Activated T-cell treated with anti-CD3 and anti-CD28 coated beads for 1 hour (primary cell): Measurements from ENCODE around the gene NEDD9.

ENCODE experiments used
- DNase-seq: peaks from one replicate; pipeline ENCODE4 v3.0.0-alpha.2; 2020; ENCODE audit warnings: low read depth

The NEDD9 gene

GRCh38 chr6:11217360-11218101 lies 14.9 kb downstream of the NEDD9 start:
- no peak for DNase-seq

DNA sequence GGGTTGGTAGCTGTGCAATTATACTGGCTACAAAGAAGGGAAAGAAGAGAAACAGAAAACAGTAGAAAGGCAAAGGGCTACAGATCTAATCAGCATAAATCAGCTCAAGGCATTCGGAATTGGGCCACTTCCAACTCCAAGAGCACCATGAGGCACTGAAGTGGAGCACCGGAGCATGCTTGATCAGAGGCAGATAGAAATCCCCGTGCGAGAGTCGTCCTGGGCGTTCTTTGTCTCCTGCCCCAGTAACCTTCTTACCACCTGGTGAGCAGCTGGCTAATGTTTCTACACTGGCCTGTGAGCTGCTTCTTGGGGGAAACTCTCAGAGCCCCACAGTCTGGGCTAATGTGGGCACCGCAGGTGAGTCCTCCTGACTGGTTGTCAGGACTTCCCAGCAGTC lies 16.7 kb downstream of the NEDD9 start:
- no peak for DNase-seq

DNA sequence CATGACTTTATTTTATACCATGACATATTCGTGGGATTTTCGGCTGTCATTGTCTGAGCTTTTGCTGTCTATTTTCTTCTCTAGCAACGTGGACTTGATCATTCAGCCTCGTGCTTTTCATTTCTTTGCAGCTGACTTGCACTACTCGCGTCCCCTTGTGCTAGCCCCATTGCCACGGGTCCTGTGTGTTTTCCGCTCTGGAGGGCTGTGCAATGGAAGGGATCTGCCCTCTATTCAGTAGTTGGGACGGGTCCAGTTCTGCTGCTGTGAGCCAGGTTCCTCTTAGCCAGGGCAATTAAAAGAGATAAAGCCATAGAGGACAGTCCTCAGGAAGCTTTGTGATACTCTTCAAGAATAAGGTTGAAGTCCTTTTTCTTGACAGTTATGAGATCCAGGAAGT lies 17.6 kb downstream of the NEDD9 start:
- no peak for DNase-seq

- no peak for DNase-seq
Observed at GRCh38 chr6:11214084-11214833, 18.2 kb downstream of the NEDD9 start.

DNA sequence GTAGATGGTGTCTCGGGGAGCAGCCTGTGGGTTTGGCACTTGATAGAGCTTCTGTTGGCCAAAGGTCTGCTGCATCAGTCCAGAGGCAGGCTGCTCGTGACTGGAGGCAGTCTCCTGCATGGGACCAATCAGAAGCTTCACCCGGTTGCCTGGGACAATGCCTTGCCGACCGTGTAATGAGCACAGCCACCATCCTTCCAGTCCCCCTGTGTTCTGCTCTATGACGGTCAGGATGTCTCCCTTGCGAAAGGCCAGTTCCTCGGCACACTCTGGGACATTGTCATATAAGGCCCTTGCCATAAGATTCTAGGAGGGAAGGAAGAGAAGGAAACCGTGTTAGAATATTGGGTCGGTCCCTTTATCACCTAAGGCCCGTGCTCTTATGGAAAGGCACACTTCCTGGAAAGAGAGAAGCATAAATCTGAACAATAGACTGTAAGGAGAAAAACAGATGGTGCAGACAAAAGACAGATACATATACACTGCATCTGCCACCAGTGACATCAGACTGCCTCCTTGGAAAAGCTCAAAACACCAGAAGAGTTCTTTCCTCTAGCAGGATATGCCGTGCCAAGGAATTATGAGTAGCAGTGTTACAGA lies 18.9 kb downstream of the NEDD9 start:
- no peak for DNase-seq

- DNase-seq = no peak
Observed at GRCh38 chr6:11212664-11213063, 19.8 kb downstream of the NEDD9 start.

DNA sequence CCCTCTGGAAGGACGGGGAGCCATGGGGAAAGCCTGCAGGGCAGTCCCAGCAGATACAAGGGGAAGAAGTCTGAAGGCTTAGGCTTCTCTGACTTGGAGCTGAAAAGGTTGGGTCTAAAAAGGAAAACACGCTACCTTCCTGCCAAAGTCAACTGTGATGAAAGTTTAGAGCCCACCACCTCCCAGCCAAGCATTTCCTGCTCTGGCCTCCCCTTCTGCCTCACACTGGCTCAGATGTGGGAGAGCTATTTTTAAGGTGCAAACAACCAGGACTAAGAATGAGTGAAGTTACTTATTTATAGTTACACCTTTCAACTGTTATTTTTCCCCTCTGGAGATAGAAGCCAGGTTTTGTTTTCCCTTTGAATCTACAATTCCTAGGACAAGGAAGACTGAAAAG lies 21.2 kb downstream of the NEDD9 start:
- DNase-seq = no peak

DNA sequence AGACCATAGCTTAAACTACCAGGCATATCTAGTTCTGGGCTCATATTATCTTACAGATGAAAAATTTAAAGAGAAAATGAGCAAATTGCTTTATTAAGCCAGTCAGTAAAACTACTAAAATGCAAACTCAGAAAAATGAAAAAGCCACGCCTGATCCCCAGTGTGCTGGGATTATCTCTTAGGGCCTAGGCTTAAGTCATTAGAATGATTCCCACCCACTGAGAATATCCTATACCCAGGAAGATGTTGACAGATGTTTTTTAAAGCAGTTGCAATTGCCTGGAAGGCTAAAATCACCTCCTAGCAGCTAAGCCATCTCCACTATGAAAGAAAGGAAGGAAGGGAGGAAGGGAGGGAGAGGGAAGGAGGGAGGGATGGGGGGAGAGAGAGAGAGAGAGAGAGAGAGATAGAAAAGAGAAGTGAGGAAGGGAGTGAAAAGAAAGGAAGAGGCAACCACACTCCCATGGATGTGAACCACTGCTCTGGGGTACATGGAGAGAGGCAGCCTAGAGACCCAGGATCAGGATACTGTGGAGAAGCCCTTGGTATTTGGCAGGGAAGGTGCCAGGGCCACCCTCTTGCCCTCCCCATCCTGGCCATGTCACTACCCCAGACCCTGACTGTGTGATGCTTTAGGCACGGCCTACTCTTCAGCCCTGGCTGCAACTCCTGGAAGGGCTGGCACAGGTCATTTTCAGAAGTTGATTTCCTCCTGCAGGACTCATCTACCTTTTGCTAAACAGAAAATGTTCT lies 21.9 kb downstream of the NEDD9 start:
- no peak for DNase-seq

GRCh38 chr6:11209906-11210305 lies 22.6 kb downstream of the NEDD9 start:
- DNase-seq = no peak

DNA sequence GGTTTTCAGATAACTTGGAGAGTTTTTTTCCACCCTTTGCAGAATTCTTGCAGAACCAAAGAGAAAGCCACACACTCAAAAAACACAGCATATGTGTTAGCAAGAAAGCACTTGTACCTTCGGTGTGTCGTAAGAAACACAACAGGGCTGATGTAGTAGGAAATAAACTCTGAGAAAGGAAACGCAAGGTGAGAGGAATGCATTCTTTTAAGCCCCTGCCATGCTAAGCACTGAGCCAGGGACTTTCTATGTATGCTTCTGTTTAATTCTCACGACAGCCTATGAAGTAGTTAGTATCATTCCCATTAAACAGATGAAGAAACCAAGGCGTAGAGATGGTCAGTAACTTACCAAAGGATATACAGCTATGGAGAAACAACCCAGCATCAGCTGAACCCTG lies 23.1 kb downstream of the NEDD9 start:
- DNase-seq = no peak

DNA sequence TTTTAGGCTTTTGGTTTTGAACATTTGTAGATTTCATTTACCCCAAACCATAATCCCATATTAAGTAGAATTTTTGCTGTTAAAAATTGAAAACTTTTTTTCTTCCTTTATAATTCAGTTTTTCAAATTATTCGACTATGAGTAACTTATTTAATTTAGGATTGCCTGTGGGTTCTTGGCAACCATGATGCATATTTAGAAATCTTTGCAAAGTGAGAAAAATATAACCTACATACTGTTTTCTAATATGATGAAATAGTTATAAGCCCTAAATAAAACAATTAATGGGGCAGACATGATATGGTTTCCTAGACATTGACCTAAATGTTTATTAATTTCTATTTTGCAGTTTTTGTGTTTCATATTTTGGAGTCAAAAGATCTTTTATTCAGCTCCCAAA lies 23.6 kb downstream of the NEDD9 start:
- no peak for DNase-seq

- DNase-seq = no peak
Observed at GRCh38 chr6:11208267-11208666, 24.2 kb downstream of the NEDD9 start.

- no peak for DNase-seq
Observed at GRCh38 chr6:11207199-11207968, 25.1 kb downstream of the NEDD9 start.

DNA sequence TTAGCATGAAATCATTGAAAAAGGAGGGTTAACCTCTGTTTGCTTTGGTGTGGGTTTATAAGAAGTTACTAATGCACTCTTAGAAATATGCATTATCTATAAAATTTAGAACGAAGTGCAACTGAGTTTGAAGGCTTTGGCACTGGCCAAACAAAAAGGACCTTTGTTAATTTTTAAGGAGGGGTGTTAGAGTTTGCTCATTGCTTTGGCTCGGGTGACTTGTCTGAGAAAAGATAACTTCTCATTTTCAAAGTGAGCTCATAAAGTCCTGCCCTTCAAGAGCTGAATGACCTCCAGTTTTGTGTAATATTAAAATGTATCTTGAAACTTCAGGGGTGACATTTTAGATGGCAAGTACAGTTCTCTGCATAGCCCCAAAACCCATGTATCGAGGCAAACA lies 25.9 kb downstream of the NEDD9 start:
- no peak for DNase-seq

DNA sequence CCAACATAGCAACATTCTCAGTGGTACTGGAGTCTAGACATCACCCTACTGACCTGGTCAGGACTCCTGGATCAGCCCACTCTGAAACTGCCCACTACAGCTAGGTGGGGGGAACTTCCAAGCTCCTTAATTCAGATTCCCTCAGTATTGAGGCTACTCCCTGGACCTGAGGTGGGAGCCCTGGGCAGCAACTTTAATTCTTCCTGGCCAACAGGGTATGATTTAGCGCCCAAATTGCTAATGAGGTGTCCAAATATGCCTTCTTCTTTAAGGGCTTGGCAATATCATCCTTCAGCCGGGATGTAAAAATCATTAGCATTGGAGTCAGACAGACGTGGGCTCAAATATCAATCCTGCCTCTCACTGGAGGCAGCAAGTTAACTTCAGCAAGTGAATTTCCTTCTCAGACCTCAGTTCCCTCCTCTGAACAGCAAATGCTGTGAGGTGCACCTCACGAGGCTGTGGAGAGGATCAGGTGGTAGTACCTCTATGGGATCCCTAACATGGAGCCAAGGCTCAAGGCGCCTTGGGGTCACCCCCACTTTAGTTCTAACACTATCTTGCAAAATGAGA lies 27.6 kb downstream of the NEDD9 start:
- no peak for DNase-seq

- no peak for DNase-seq
Observed at GRCh38 chr6:11204005-11204399, 28.5 kb downstream of the NEDD9 start.

DNA sequence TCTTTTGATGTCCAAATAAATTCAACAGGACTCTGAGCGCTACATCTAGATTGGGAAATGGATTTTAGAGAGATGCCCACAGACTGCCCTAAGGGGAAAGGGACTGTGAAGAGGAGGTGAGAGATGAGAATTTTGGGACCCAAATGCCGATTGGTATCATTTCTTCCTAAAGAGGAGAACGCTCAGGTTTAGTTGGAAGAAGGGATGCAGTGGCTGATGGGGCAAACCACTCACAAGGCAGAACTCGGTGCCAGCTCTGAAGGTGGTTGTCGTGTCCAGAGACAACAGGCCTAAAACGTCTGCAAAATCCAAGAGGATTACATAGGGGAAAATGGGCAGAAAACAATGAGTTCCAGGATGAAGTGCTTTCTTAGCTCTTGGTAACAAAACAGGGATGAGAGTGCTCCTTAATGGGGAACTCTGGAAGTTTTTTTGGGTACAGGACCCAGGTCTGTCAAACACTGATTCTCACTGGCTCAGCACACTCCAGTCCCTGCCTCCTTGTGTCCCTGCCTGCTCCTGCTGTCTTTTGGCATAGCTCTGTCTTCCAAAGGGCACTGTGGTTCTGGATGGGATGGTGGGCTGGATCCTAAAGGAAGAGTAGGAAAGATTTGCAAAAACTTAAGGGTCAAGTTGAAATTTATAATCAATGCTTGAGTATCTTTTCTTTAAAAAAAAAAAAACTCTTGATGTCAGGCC lies 29.0 kb downstream of the NEDD9 start:
- DNase-seq = no peak

DNA sequence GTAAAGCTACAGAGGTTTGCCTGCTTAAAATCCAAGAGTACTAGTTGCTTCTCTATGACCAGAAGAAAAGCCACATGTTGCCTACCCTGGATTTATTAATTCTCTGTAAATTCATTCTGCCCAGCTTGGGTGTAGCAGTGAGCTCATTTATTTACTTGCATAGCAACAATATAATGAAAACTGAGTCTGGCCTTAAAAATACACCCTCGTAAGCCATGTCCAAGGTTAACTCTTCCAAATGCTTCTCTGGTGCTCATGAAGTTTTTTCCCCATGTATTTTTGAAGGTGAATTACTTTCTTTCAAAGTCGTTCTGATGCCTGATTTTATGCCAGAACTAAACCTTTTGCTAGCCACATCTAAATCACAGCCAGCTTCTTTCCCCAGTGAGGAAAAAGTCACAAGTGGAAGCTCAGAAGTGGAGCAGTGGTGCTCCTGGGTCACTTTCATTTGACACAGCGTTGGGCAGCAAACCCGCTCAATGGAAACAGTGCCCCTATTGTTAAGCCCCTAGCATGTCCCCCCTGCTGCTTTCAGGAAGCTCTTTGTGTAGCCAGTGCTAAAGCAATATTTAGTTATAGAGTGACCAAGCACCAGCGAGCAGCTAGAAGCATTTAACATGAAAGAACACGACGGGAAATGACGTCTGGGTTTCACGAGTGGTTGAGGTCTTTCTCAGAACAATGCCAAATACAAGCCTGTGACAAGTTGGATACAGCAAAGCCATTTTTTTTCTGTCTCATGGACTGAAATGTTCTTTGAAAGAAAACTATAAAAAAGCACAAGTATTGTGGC lies 29.8 kb downstream of the NEDD9 start:
- no peak for DNase-seq

DNA sequence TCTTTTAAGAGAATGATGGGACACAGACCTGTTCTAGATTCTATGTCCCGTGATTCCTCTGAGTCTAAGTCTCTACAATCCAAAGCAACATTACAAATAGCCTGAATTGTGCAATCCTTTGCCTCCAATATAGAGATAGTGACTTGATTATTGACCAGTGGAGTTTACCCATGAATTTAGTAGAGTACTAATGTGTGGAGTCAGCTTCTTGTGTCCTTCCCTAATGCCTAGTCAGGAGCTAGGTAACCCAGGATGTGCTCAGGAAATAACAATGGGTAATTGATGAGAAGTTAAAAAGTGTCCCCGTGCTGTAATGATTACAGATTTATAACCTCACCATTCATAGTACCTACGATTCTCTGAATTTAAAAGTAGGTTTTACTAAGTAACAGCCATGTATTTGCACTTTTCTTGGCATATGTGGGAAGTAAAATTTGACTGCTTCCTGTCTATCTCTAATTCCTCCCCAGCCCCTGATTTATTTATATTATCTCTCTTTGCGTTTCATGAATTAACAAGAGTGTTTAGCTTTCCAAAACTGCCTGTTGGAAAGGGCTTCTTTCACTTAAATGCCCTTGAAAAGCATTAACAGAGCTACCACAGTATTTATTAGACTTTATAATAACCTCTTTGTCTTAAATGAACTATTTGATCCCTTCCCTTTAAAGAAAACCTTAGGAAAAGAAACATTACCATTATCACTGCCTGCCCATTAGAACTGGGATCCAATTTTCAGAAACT lies 30.5 kb downstream of the NEDD9 start:
- DNase-seq = no peak
